Measurements from ENCODE around the gene RNF157. TPM values are rescaled to one million over a fixed set of nuclear protein-coding genes. Genes with fewer than 3 reads are reported as not detected.
A peak's percentile ranks its signal among the peaks of the same experiment; 100 is the strongest.

The RNF157 gene
- total and polyA plus RNA-seq, 11 donors: 3.6 to 7.4 (median 5.2) TPM

GRCh38 chr17:76275382-76276068 lies 35.2 kb upstream of the RNF157 start:
- H3K4me1 ChIP-seq: peaks cover 3 to 41% (median 27%) of the 10 kb centered on the region in 12 donors
- no peak for TF ChIP-seq CTCF (IDR thresholded peaks at IDR 0.05)
- peaks cover 0 to 8% (median 4%) of the 10 kb centered on the region in 9 donors for H3K36me3 ChIP-seq
- ATAC-seq: no peak
- no peak overlapping the region for H3K4me3 ChIP-seq
- H3K27ac ChIP-seq: no peak overlapping the region
- H3K9me3 ChIP-seq: no peaks in the 10 kb centered on the region
- no peak for DNase-seq
- H3K27me3 ChIP-seq: no peaks in the 10 kb centered on the region
- 86 to 95% (median 87%) methylated on average over 17 to 22 of the region's 22 CpGs for WGBS, 4 donors
- intact Hi-C loops (cut with DNase I): loop anchor here in 6 of 10 donors (5.0 to 10.0 kb wide), 6 partner anchors 91 to 371 kb away; partner anchors contain the start of gene MRPL38 (in 1 of the 6)

- Histone ChIP-seq H3K4me3 (no peak overlapping the region), H3K27me3 (no peaks in the 10 kb centered on the region), H3K9me3 (no peaks in the 10 kb centered on the region), H3K36me3 (peaks cover 0 to 20% (median 11%) of the 10 kb centered on the region in 9 donors), H3K4me1 (peaks cover 3 to 50% (median 37%) of the 10 kb centered on the region in 12 donors), H3K27ac (peak overlapping the region in 1 of 12 donors; percentile 65)
- DNase-seq (peak in 1 of 5 donors; percentile 32), ATAC-seq (no peak)
- TF ChIP-seq CTCF (IDR thresholded peaks at IDR 0.05) (no peak), POLR2A (IDR thresholded peaks at IDR 0.05) (no peak)
- intact Hi-C loops (cut with DNase I): loop anchor here in 4 of 10 donors (10.0 kb wide), 3 partner anchors 90 to 370 kb away; partner anchors contain the start of gene MRPL38 (in 1 of the 4)
- 70 to 76% (median 71%) methylated on average over 20 to 21 of the region's 21 CpGs for WGBS, 4 donors
These were observed 34.0 kb upstream of the RNF157 start for GRCh38 chr17:76274112-76274956.

- WGBS, 4 donors: 77 to 87% (median 81%) methylated on average over 20 to 26 of the region's 26 CpGs
- H3K9me3 ChIP-seq: no peaks in the 10 kb centered on the region
- DNase-seq: no peak
- H3K36me3 ChIP-seq: peaks cover 0 to 25% (median 14%) of the 10 kb centered on the region in 9 donors
- H3K4me1 ChIP-seq: peaks cover 8 to 54% (median 42%) of the 10 kb centered on the region in 12 donors
- no peak for ATAC-seq
- intact Hi-C loops (cut with DNase I): loop anchor here in 4 of 10 donors (10.0 kb wide), 3 partner anchors 89 to 369 kb away; partner anchors contain the start of gene MRPL38 (in 1 of the 4)
- no peaks in the 10 kb centered on the region for H3K27me3 ChIP-seq
- peak overlapping the region in 1 of 12 donors; percentile 79 for H3K27ac ChIP-seq
- no peak overlapping the region for H3K4me3 ChIP-seq
- TF ChIP-seq CTCF (IDR thresholded peaks at IDR 0.05) (no peak), POLR2A (IDR thresholded peaks at IDR 0.05) (no peak)
These were observed 33.3 kb upstream of the RNF157 start for GRCh38 chr17:76273445-76274111.

Data from heart left ventricle (tissue), 16 donors.